Adrenal gland (tissue), 12 donors: ENCODE measurements around the gene FEM1B. TPM values are rescaled to one million over a fixed set of nuclear protein-coding genes. Genes with fewer than 3 reads are reported as not detected.
A peak's percentile ranks its signal among the peaks of the same experiment; 100 is the strongest.

Source experiments
- DNase-seq, 7 donors: peaks; one replicate each; pipeline ENCODE4 v3.0.0-alpha.2; 2019 to 2020
- H3K27ac ChIP-seq, 5 donors: fragments of 200-600 bp; sonication (generic) in 4 of 5; 1 replicate in 3 of 5; 2 replicates in 2 of 5; pipeline versions ENCODE4 v1.5.1 to v1.8.0; 2016 to 2020; ENCODE audit warnings: mild to moderate bottlenecking in 1 of 5
- H3K27me3 ChIP-seq: fragments of 200-600 bp; 2 replicates; pipeline ENCODE4 v1.8.0; 2021
- H3K36me3 ChIP-seq, 2 donors: fragments of 200-600 bp; replicated peaks in 1 of 2; 1 replicate in 1 of 2; 2 replicates in 1 of 2; pipeline versions ENCODE4 v1.5.1 to v1.8.0; 2018 to 2022
- H3K4me1 ChIP-seq, 2 donors: fragments of 200-600 bp; replicated peaks in 1 of 2; 1 replicate in 1 of 2; 2 replicates in 1 of 2; pipeline versions ENCODE4 v1.5.1 to v1.8.0; 2018 to 2021
- H3K4me3 ChIP-seq, 4 donors: fragments of 200-600 bp; sonication (generic) in 3 of 4; one replicate each; pipeline ENCODE4 v1.5.1; 2016 to 2018
- H3K9me3 ChIP-seq, 3 donors: fragments of 200-600 bp; sonication (generic) in 1 of 3; replicated peaks in 1 of 3; 1 replicate in 2 of 3; 2 replicates in 1 of 3; pipeline versions ENCODE4 v1.5.1 to v1.8.0; 2016 to 2021
- CTCF ChIP-seq, 6 experiments: fragments of 450-650 bp in 4 of 6; fragments of 200-600 bp in 2 of 6; sonication (generic) in 1 of 6; IDR thresholded peaks; 1 replicate in 5 of 6; 2 replicates in 1 of 6; pipeline versions ENCODE4 v1.5.1 to v1.8.0; 2016 to 2021; ENCODE audit warnings: antibody characterized with exemption in 6 of 6, mild to moderate bottlenecking in 2 of 6, moderate library complexity in 1 of 6
- POLR2A ChIP-seq, 2 donors: fragments of 450-650 bp; IDR thresholded peaks; one replicate each; pipeline ENCODE4 v1.6.1; 2017; ENCODE audit warnings: antibody characterized with exemption in 2 of 2, mild to moderate bottlenecking in 2 of 2, moderate library complexity in 1 of 2
- WGBS, 4 donors: extraction: QIAGEN DNeasy Blood & Tissue Kit in 2 of 4; methylation state at CpG; one replicate each; pipeline versions ENCODE4 v1.1.5 to v1.1.7; 2013 to 2017; 5-methylcytosine and 5-hydroxymethylcytosine counted together
- intact Hi-C, 2 donors: fragments of 100-400 bp; cut with DNase I; formaldehyde crosslinking; loops; one replicate each; pipeline versions ENCODE4 v1.14.1 to v1.15.0; 2022 to 2023
- polyA plus RNA-seq, 3 donors: library from polyadenylated mRNA; stranded (reverse); fragments of 200-250 nt in 2 of 3; fragments of 350-450 nt in 1 of 3; fragmentation: Illumina TruSeq in 1 of 3; extraction: RNeasy Lipid Tissue Mini Kit (QIAGEN cat#74804) in 1 of 3; gene quantifications; one replicate each; pipeline ENCODE4 v1.2.3, GENCODE V29; 2013 to 2014
- total RNA-seq, 9 donors: library from RNA; depleted of rRNA in 4 of 9; stranded (reverse); fragments of >200 nt in 4 of 9; fragments of 120-200 nt in 1 of 9; fragmentation: NEBNext Ultra II Directional in 1 of 9; extraction: Animal tissue kit (Norgen Biotek cat#: 25700) in 1 of 9; gene quantifications; one replicate each; pipeline versions ENCODE4 v1.1.0 to v1.2.4, GENCODE V29; 2013 to 2023
- donor health status: healthy with polysubstance abuse.
- donor health status: Bipolar disorder and iron deficiency.
- donor health status: DM: yes; HTN: yes; CAD: no.
- donor health status: DM: no; HTN: no; CAD: no.
- donor health status: DM: no; HTN: no; CAD: no.
- donor health status: DM: yes; HTN: yes; CAD: no.

FEM1B gene
- total and polyA plus RNA-seq, 12 donors: 7.0 to 61.5 (median 42.7) TPM

DNA sequence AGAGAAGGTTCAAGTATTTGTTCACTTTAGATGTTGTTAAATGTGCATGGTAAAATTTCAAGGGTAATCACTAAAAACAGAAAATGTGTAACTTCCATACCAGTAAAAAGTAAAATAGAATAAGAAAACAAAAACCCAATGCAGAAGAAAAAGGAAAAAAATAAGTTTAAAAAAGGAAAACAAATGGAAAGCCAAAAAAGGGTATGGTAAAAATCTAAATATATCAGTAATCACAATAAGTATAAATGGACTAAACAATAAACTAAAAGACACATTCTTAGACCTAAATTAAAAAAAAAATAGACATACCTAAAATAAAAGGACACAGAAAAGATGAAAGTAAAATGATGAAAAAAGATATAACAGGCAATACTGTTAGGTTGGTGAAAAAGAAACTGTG, 38.5 kb upstream of the FEM1B start:
- intact Hi-C loops: no loop called here
- Histone ChIP-seq H3K9me3 (peaks cover 0 to 5% (median 0%) of the 10 kb centered on the region in 3 donors), H3K36me3 (no peaks in the 10 kb centered on the region), H3K4me1 (no peaks in the 10 kb centered on the region), H3K27me3 (no peaks in the 10 kb centered on the region), H3K4me3 (no peak overlapping the region), H3K27ac (no peak overlapping the region)
- no peak for DNase-seq
- TF ChIP-seq CTCF (IDR thresholded peaks at IDR 0.05) (no peak), POLR2A (IDR thresholded peaks at IDR 0.05) (no peak)

DNA sequence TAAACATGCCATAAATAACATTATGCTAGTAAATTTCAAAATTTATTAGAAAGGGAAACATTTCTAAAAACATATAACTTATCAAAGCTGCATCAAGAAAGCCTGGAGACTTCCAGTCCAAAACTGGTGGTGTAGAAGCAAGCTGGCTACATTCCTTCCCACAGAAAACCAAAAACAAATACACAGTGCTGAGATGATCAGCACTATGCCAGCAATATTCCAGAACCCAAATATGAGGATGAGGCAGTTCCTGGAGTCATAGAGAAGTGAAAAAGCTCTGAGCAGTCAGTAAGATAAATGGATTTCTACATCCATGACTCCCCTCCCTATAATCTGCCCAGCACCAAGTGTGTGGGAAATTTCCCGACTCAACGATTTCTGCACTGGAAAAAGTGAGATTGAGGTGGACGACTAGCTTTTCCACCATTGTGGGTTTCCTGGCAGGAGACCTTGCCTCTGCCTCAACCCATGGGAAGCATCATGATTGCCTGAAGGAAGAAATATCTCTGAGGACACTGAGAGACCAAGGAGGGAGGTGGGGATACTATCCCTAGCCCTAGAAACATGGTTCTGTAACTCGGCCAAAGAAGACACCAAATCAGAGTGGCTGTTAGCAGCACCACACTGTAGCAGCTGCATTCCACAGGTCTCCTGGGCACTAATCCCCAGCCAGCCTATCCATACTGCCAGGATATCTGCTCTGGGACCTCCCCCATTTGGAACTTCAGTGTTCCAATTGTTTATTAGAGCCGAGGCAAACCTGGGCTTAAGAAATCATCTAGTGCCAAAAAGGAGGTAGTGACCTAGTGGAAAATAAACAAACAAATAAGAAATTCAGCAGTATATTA, 36.2 kb upstream of the FEM1B start:
- Histone ChIP-seq H3K9me3 (peaks cover 0 to 5% (median 5%) of the 10 kb centered on the region in 3 donors), H3K36me3 (no peaks in the 10 kb centered on the region), H3K27ac (no peak overlapping the region), H3K4me3 (no peak overlapping the region), H3K4me1 (no peaks in the 10 kb centered on the region), H3K27me3 (no peaks in the 10 kb centered on the region)
- intact Hi-C loops: no loop called here
- 77 to 82% (median 81%) methylated on average over 5 of the region's 5 CpGs for WGBS, 4 donors
- peak in 1 of 7 donors; percentile 28 for DNase-seq
- no peak for TF ChIP-seq POLR2A (IDR thresholded peaks at IDR 0.05)
- no peak for TF ChIP-seq CTCF (IDR thresholded peaks at IDR 0.05)

DNA sequence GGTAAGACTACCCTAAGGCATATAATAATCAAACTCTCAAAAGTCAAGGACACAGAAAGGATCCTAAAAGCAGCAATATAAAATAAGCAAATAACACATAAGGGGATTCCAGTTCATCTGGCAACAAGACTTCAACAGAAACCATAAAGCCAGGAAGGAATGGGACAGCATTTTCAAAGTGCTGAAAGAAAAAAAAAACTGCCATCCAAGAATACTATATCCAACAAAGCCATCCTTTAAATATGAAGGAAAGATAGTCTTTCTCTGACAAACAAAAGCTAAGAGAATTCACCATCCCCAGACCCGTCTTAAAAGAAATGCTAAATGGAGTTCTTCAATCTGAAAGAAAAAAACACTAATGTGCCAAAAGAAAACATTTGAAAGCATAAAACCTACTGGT, 33.3 kb upstream of the FEM1B start:
- H3K4me1 ChIP-seq: no peaks in the 10 kb centered on the region
- DNase-seq: no peak
- H3K9me3 ChIP-seq: peaks cover 0 to 5% (median 5%) of the 10 kb centered on the region in 3 donors
- intact Hi-C loops: no loop called here
- 90 to 100% (median 97%) methylated on average over 1 of the region's 1 CpG for WGBS, 4 donors
- H3K27me3 ChIP-seq: no peaks in the 10 kb centered on the region
- no peaks in the 10 kb centered on the region for H3K36me3 ChIP-seq
- no peak for TF ChIP-seq CTCF (IDR thresholded peaks at IDR 0.05)
- TF ChIP-seq POLR2A (IDR thresholded peaks at IDR 0.05): no peak
- no peak overlapping the region for H3K27ac ChIP-seq
- H3K4me3 ChIP-seq: no peak overlapping the region

DNA sequence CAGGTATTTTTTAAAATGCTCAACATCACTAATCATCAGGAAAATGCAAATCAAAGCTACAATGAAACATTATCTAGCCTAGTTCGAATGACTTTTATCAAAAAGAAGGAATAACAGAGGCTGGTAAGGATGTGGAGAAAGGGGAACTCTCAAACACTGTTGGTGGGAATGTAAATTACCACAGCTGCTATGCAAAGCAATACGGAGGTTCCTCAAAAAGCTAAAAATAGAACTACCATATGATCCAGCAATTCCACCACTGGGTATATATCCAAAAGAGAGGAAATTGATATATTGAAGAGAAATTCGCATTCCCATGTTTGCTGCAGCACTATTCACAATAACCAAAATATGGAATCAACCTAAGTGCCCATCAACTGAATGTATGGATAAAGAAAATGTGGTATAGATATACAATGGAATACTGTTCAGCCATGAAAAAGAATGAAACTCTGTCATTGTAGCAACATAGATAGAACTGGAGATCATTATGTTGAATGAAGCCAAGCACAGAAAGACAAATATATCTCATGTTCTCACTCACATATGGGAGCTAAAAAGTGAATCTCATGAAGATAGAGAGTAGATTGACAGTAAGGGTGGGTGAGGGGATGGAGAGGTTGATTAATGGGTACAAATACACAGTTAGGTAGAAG, 28.4 kb upstream of the FEM1B start:
- peaks cover 0 to 5% (median 0%) of the 10 kb centered on the region in 3 donors for H3K9me3 ChIP-seq
- intact Hi-C loops: no loop called here
- TF ChIP-seq POLR2A (IDR thresholded peaks at IDR 0.05) (no peak), CTCF (IDR thresholded peaks at IDR 0.05) (no peak)
- no peak overlapping the region for H3K4me3 ChIP-seq
- no peak overlapping the region for H3K27ac ChIP-seq
- WGBS, 4 donors: 66 to 76% (median 74%) methylated on average over 3 of the region's 3 CpGs
- DNase-seq: no peak
- H3K36me3 ChIP-seq: no peaks in the 10 kb centered on the region
- H3K27me3 ChIP-seq: no peaks in the 10 kb centered on the region
- H3K4me1 ChIP-seq: no peaks in the 10 kb centered on the region
